NCI-H1092 treated with DMSO at 0.1 percent for 48 hours (cell line): ENCODE results near the gene RRP7A.
"Not testable (repeated sequence)": the region's sequence is repeated elsewhere in the genome, so short reads cannot be mapped to it uniquely, and the experiment has no call there.

ENCODE experiments used
- DNase-seq: peaks from one replicate; lab custom pipeline; 2025; lab: John Stamatoyannopoulos, UW

RRP7A gene, protein sequence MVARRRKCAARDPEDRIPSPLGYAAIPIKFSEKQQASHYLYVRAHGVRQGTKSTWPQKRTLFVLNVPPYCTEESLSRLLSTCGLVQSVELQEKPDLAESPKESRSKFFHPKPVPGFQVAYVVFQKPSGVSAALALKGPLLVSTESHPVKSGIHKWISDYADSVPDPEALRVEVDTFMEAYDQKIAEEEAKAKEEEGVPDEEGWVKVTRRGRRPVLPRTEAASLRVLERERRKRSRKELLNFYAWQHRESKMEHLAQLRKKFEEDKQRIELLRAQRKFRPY

GRCh38 chr22:42519525-42520401 lies at the start of gene RRP7A:
RRP7A (minus strand) TSS chr22:42519796; CDS start chr22:42519786, 10 bp downstream.
- peak; percentile 55 for DNase-seq

- DNase-seq = not testable (repeated sequence)
These were observed 48.4 kb upstream of the RRP7A start for GRCh38 chr22:42567950-42568349.

GRCh38 chr22:42565956-42566355 lies 46.4 kb upstream of the RRP7A start:
- DNase-seq = no peak

DNA sequence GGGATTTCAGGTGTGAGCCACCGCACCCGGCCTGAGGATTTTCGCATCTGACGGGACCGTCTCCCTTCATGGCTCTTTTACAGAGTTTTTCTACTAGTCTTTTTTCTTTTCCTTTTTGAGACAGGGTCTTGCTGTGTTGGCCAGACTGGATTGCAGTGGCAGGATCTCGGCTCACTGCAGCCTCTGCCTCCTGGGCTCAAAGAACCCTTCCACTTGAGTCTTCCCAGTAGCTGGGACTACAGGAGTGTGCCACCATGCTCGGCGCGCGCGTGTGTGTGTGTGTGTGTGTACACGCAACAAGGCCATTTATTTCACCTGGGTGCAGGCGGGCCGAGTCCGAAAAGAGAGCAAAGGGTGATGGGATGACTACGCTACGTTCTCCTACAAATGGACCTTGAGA lies 45.1 kb upstream of the RRP7A start:
- DNase-seq = no peak

DNA sequence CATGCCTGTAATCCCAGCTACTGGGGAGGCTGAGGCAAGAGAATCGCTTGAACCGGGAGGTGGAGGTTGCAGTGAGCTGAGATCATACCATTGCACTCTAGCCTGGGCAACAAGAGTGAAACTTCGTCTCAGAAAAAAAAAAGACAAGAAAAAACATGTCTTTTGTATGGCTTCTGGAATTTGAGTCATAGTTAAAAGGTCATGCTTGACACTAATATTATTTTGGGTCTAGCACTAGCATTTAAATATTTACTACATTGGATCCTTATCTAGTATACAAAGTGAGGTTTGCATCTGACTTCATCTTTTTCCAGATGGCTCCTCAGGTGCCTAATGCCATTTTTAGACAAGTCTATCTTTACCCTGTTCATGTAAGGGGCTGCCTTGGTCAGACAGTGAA lies 44.3 kb upstream of the RRP7A start:
- DNase-seq = not testable (repeated sequence)

- no peak for DNase-seq
These were observed 43.1 kb upstream of the RRP7A start for GRCh38 chr22:42562684-42563083.

DNA sequence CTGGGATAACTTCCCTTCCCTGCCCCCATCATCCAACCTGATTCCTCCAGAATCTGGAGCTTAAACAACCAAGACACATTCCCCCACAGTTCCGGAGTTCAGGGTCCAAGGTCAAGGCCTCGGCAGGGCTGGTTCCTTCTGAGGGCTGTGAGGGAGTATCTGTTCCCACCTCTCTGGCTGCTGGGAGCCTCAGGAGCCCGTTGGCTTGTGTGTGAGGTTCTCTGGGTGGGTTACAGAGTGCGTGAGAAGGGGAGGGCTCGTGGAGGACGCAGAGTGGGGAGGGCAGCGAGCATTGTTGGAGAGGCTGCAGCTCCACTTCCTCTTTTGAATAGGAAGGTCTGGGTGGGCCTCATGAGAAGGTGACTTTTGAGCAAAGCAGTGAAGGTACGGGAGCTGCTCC lies 42.7 kb upstream of the RRP7A start:
- DNase-seq = no peak

- DNase-seq = no peak
These were observed 42.3 kb upstream of the RRP7A start for GRCh38 chr22:42561856-42562255.

DNA sequence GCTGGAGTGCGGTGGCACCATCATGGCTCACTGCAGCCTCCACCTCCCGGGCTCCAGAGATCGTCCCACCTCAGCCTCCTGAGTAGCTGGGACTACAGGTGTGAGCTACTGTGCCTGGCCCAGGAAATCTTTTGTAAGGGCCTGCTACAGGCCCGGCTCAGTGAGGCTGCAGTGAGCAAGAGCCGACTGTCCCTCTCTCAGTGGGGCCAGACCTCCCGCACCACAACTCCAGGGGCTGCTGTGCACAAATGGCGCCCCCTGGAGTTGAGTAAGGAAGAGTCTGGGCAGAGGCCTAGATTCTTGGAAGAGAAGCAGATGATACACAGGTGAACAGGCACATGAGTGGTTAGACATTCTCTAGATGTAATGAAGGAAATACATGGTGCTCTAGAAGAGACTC lies 41.2 kb upstream of the RRP7A start:
- peak; percentile 13 for DNase-seq

DNA sequence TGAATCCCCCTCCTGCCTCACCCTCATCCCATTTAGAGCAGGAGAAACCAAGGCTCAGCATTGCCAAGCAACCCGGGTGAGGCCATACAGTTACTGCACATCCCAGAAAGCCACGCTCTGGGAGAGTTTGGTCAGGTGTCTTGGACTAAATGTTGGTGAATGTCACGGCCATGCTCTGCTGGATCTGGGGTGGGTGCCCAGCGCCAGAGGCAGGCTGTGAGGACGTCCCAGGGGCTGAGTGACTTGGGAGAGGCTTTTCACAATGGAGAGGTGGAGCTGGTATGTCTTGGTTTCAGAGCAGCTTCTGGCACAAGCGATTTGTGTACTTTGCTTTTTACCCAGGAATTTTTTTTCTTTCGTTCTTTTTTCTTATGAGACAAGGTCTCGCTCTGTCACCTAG lies 40.8 kb upstream of the RRP7A start:
- DNase-seq = no peak

DNA sequence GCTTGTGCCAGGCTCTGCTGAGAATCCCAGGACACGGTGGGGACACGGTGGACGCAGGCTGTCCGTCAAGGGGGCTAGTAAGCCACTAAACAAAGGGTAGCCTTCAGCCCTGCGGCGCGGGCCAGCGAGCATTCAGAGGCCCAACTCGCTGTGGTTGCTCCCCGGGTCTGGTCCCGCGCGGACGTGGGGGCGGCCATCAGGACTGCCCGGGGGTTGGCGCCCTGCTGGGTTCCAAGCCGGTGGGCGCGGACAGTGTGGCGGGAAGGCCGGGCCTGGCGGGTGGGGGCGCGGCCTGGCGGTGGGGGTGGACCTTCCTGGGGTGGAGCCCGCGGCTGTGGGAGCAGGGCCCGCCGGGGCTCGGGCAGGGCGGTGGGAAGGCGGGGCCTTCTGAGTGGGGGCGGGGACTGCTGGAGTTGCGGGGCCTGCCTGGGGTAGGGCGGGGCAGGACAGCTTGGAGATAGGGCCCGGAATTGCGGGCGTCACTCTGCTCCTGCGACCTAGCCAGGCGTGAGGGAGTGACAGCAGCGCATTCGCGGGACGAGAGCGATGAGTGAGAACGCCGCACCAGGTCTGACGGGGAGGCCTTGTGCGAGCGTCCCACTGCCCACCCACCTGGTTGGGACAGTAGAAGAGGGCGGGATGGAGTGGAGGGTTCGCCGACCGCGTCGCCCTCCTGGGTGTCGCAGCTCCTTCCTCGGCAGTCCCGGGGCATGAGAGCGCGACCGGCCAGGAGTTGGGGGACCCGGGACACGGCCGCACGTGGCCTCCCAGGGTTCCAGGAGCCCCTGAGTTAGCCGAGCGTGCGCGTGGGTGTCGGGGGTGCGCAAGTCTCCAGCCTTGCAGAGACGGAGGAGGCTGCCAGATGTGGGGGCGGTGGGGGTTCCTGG lies 34.1 kb upstream of the RRP7A start, which contains the start of gene SERHL2:
Gene SERHL2, plus strand, starts transcription at position 482 of the 887 bp plus-strand sequence. Its CDS starts 65 bp downstream, at position 547.
- peak; percentile 40 for DNase-seq

DNA sequence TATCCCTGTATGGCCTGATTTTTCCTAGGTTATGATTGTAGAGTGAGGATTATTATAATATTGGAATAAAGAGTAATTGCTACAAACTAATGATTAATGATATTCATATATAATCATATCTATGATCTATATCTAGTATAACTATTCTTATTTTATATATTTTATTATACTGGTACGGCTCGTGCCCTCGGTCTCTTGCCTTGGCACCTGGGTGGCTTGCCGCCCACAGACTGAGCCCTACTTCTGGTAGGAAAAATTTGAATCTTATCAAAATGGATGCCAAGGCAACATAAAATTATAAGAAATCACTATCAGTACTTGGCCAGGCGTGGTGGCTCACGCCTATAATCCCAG lies 32.7 kb upstream of the RRP7A start:
- DNase-seq = not testable (repeated sequence)

DNA sequence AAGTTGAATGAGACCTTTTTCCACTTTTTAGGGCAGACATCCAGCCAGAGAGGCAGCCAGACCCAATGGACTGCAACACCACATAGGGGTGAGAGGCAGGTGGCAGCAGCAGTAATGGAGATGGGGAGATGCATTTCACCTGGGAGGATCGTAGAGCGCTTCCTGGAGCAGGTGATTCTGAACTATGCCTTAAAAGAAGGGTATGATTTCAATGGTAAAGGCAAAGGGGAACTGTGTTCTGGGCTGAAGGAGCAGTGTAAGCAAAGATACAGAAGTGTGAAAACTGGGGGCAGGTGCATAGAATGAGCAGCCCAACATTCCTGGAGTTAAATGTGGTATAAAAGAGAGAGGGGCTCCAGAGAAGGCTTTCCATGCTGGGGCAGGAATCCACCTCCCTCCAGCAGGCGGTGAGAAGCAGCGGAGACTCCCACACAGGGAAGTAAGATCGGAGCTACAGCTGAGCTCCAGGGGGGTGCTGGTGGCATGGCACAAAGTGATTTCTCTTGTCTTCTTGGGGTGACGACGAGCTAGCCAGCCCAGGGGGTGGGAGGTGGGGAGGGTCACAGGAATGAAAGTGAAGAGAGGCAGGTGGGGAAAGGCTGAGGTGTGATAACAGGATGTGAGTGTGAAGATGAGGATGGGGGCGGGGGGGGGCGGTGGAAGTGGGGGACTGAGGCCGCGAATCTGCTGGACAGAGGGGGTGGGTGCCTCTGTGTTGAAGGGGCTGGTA lies 29.9 kb upstream of the RRP7A start:
- no peak for DNase-seq

DNA sequence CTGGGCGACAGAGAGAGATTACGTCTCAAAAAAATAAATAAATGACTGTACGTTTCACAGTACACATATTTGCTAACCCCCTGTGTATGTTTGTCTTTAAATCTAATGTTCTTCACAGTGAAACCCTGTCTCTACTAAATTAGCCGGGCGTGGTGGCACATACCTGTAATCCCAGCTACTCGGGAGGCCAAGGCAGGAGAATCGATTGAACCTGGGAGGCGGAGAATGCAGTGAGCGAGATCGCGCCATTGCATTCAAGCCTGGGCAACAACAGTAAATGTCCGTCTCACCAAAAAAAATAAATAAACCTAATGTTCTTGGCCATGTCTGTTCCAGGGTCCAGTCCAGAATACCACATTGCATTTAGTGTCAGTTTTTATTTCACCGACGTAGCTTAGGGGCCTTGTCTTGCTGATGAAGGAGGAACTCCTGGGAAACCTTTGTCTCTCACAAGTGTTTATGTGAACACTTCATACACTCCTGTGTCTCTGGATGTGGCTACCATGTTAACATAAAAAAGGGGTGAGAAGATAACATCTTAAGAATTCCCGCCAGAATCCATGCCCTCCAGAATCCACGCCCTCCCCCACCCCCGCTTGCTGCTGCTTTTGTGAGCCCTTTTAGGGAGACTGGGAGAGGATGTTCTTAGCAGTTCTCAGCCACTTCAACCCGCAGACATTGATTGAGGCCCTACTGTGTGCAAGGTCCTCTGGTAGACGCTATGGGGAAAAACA lies 29.2 kb upstream of the RRP7A start:
- DNase-seq = no peak

DNA sequence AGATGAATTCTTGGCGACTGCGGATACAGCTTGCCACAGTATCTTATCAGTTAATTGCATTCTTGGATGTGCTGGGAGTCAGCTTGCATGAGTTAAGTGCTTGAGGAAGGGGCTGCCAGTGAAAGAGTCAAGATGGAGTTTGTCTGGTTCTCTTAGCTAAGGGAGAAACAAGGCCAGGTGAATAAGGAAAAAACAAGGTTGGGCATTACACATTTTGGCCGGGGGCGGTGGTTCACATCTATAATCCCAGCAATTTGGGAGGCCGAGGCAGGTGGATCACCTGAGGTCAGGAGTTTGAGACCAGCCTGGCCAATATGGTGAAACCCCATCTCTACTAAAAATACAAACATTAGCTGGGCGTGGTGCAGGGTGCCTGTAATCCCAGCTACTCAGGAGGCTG lies 28.5 kb upstream of the RRP7A start:
- not testable (repeated sequence) for DNase-seq

DNA sequence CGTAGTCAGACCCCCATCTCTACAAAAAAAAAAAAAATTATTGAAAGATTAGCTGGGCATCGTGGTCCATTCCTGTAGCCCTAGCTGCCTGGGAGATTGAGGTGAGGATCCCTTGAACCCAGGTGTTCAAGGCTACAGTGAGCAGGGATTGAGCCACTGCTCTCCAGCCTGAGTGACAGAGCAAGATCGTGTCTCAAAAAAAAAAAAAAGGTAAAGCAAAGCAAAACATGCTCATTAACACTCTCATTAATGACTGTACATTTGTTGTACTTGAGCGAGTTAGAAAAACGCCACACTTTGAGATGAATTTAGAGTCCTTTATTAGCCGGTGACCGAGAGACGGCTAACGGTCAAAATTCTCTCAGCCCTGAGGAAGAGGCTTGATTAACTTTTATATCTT lies 28.0 kb upstream of the RRP7A start:
- no peak for DNase-seq

- peak; percentile 36 for DNase-seq
These were observed 25.1 kb upstream of the RRP7A start for GRCh38 chr22:42544686-42545085.

DNA sequence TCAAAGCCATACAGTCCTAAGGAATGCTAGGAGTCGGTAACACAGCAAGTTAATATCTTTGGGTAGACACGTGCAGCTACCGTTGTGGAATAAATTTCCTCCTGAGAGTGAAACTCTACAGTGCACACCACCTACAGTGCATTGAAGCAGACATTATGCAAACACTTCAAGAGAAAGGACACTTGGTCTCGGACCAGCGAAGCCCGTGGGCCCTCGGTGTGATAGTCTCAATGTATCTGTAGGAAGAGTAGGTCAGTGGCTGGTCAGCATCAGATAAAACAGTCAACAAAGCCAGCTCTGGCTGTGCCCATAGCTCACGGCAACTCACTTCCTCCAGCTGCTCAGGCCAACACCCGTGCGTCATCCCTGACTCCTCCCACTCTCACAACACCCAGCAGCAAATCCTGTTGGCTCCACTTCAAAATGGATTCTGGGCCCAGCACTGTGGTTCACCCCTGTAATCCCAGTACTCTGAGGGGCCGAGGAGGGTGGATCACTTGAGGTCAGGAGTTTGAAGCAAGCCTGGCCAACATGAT lies 19.7 kb upstream of the RRP7A start:
- not testable (repeated sequence) for DNase-seq

DNA sequence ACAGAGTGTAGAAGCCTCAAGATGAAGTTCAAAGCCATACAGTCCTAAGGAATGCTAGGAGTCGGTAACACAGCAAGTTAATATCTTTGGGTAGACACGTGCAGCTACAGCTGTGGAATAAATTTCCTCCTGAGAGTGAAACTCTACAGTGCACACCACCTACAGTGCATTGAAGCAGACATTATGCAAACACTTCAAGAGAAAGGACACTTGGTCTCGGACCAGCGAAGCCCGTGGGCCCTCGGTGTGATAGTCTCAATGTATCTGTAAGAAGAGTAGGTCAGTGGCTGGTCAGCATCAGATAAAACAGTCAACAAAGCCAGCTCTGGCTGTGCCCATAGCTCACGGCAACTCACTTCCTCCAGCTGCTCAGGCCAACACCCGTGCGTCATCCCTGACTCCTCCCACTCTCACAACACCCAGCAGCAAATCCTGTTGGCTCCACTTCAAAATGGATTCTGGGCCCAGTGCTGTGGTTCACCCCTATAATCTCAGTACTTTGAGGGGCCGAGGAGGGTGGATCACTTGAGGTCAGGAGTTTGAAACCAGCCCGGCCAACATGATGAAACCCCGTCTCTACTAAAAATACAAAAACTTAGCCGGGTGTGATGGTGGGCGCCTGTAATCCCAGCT lies 17.7 kb upstream of the RRP7A start:
- DNase-seq = not testable (repeated sequence)

DNA sequence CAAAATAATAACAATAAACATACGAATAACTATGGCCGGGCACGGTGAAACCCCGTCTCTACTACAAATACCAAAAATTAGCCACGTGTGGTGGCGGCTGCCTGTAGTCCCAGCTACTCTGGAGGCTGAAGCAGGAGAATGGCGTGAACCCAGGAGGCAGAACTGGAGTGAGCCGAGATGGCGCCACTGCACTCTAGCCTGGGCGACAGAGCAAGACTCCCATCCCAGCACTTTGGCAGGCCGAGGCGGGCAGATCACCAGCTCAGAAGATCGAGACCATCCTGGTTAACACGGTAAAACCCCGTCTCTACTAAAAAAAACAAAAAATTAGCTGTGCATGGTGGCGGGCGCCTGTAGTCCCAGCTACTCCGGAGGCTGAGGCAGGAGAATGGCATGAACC lies 17.0 kb upstream of the RRP7A start:
- not testable (repeated sequence) for DNase-seq
